GM19324 (cell line): ENCODE data around the gene GRK5.
"Not testable (repeated sequence)": the region's sequence is repeated elsewhere in the genome, so short reads cannot be mapped to it uniquely, and the experiment has no call there.

Source experiments
- ATAC-seq: cut with Tn5 transposase; IDR thresholded peaks from one replicate; pipeline ENCODE4 v1.9.1; 2021; ENCODE audit warnings: mild to moderate bottlenecking, moderate library complexity; ENCODE audit not compliant: unreplicated experiment, low FRiP score

GRK5 gene

GRCh38 chr10:119207366-119207666, at the start of gene GRK5:
Gene GRK5, plus strand, starts transcription at chr10:119207571. Its CDS starts 347 bp downstream, at chr10:119207918.
- peak; percentile 86 for ATAC-seq

- ATAC-seq = no peak
These were observed 48.0 kb upstream of the GRK5 start for GRCh38 chr10:119159332-119159731.

GRCh38 chr10:119161680-119162451, 45.5 kb upstream of the GRK5 start:
- ATAC-seq = no peak

- no peak for ATAC-seq
These were observed 44.8 kb upstream of the GRK5 start for GRCh38 chr10:119162452-119163092.

- peak; percentile 92 for ATAC-seq
These were observed 41.9 kb upstream of the GRK5 start, which contains the start of gene SFXN4 for GRCh38 chr10:119165171-119166117. Gene SFXN4, minus strand, starts transcription at chr10:119165714. Its CDS starts 67 bp downstream, at chr10:119165647.

GRCh38 chr10:119166118-119166500, 41.3 kb upstream of the GRK5 start:
- no peak for ATAC-seq

GRCh38 chr10:119166564-119166963, 40.8 kb upstream of the GRK5 start:
- no peak for ATAC-seq

GRCh38 chr10:119167041-119167440, 40.3 kb upstream of the GRK5 start:
- ATAC-seq = no peak

- ATAC-seq = no peak
These were observed 33.3 kb upstream of the GRK5 start for GRCh38 chr10:119174109-119174508.

- ATAC-seq = no peak
These were observed 31.2 kb upstream of the GRK5 start for GRCh38 chr10:119176166-119176565.

- ATAC-seq = no peak
These were observed 29.5 kb upstream of the GRK5 start for GRCh38 chr10:119177708-119178371.

- peak; percentile 94 for ATAC-seq
These were observed 28.8 kb upstream of the GRK5 start, which contains the start of gene PRDX3 for GRCh38 chr10:119178372-119179119. Gene PRDX3, minus strand, starts transcription at chr10:119178812. Its CDS starts 22 bp downstream, at chr10:119178790.

GRCh38 chr10:119180850-119181400, 26.4 kb upstream of the GRK5 start:
- ATAC-seq = not testable (repeated sequence)

GRCh38 chr10:119183664-119184412, 23.5 kb upstream of the GRK5 start:
- no peak for ATAC-seq

GRCh38 chr10:119189811-119190282, 17.5 kb upstream of the GRK5 start:
- no peak for ATAC-seq

GRCh38 chr10:119190353-119190752, 17.0 kb upstream of the GRK5 start:
- no peak for ATAC-seq

GRCh38 chr10:119190954-119191785, 16.2 kb upstream of the GRK5 start:
- ATAC-seq = no peak

- ATAC-seq = no peak
These were observed 15.5 kb upstream of the GRK5 start for GRCh38 chr10:119191881-119192280.
